Measurements from ENCODE around the gene ZNF503. TPM values are rescaled to one million over a fixed set of nuclear protein-coding genes. Genes with fewer than 3 reads are reported as not detected.
A peak's percentile ranks its signal among the peaks of the same experiment; 100 is the strongest.

The ZNF503 gene
- total and polyA plus RNA-seq, 2 donors from 2014 or later: 34.7 to 45.8 TPM

- Histone ChIP-seq H3K27me3 (ENCODE audit: control insufficient read depth, insufficient read depth, low read length) (no peaks in the 10 kb centered on the region), H3K4me3 (ENCODE audit: low read length in 3 of 3) (peak overlapping the region; percentile 50 to 88 (median 59)), H3K9ac (ENCODE audit: low read length in 3 of 3) (peak overlapping the region in 2 of 3 donors; percentile 41 to 82), H3K27ac (ENCODE audit: low read depth in 2 of 2, low read length in 2 of 2) (peak overlapping the region; percentile 78 to 93), H3K36me3 (ENCODE audit: control insufficient read depth in 2 of 3, insufficient read depth in 3 of 3, low read length in 3 of 3) (no peaks in the 10 kb centered on the region), H3K9me3 (ENCODE audit: control insufficient read depth in 2 of 3, insufficient read depth in 1 of 3, low read length in 3 of 3) (no peaks in the 10 kb centered on the region), H3K4me1 (ENCODE audit: control insufficient read depth in 2 of 3, insufficient read depth in 2 of 3, low read depth in 1 of 3, low read length in 3 of 3) (peaks cover 2 to 13% (median 6%) of the 10 kb centered on the region in 3 donors)
- intact Hi-C loops (cut with DNase I): loop anchor here (10.0 kb wide), 1 partner anchor 507 kb away; no protein-coding TSS in a partner anchor
- TF ChIP-seq CTCF (IDR thresholded peaks at IDR 0.05; ENCODE audit: borderline replicate concordance, extremely low read depth, insufficient read depth): no peak
- FAIRE-seq: no peak
- DNase-seq: peak; percentile 86 to 93 (median 90)
Observed at GRCh38 chr10:75407713-75408508, 6.3 kb upstream of the ZNF503 start.

GRCh38 chr10:75407224-75407712 is 5.7 kb upstream of the ZNF503 start:
- H3K27ac ChIP-seq (ENCODE audit: low read depth in 2 of 2, low read length in 2 of 2): peak overlapping the region; percentile 78 to 93
- DNase-seq (peak in 3 of 5 donors; percentile 52 to 74 (median 73)), FAIRE-seq (no peak)
- H3K27me3 ChIP-seq (ENCODE audit: control insufficient read depth, insufficient read depth, low read length): no peaks in the 10 kb centered on the region
- intact Hi-C loops (cut with DNase I): loop anchor here (10.0 kb wide), 1 partner anchor 508 kb away; no protein-coding TSS in a partner anchor
- H3K36me3 ChIP-seq (ENCODE audit: control insufficient read depth in 2 of 3, insufficient read depth in 3 of 3, low read length in 3 of 3): no peaks in the 10 kb centered on the region
- no peaks in the 10 kb centered on the region for H3K9me3 ChIP-seq (ENCODE audit: control insufficient read depth in 2 of 3, insufficient read depth in 1 of 3, low read length in 3 of 3)
- peak overlapping the region in 2 of 3 donors; percentile 55 to 88 for H3K4me3 ChIP-seq (ENCODE audit: low read length in 3 of 3)
- TF ChIP-seq CTCF (IDR thresholded peaks at IDR 0.05; ENCODE audit: borderline replicate concordance, extremely low read depth, insufficient read depth): no peak
- peaks cover 2 to 13% (median 6%) of the 10 kb centered on the region in 3 donors for H3K4me1 ChIP-seq (ENCODE audit: control insufficient read depth in 2 of 3, insufficient read depth in 2 of 3, low read depth in 1 of 3, low read length in 3 of 3)
- H3K9ac ChIP-seq (ENCODE audit: low read length in 3 of 3): peak overlapping the region; percentile 6 to 82 (median 10)

GRCh38 chr10:75406462-75407223 is 5.1 kb upstream of the ZNF503 start:
- peak overlapping the region; percentile 10 to 82 (median 32) for H3K9ac ChIP-seq (ENCODE audit: low read length in 3 of 3)
- H3K4me1 ChIP-seq (ENCODE audit: control insufficient read depth in 2 of 3, insufficient read depth in 2 of 3, low read depth in 1 of 3, low read length in 3 of 3): peaks cover 2 to 13% (median 6%) of the 10 kb centered on the region in 3 donors
- TF ChIP-seq CTCF (IDR thresholded peaks at IDR 0.05; ENCODE audit: borderline replicate concordance, extremely low read depth, insufficient read depth): no peak
- H3K4me3 ChIP-seq (ENCODE audit: low read length in 3 of 3): peak overlapping the region in 2 of 3 donors; percentile 34 to 88
- H3K27me3 ChIP-seq (ENCODE audit: control insufficient read depth, insufficient read depth, low read length): no peaks in the 10 kb centered on the region
- no peaks in the 10 kb centered on the region for H3K9me3 ChIP-seq (ENCODE audit: control insufficient read depth in 2 of 3, insufficient read depth in 1 of 3, low read length in 3 of 3)
- DNase-seq (peak in 2 of 5 donors; percentile 29 to 57), FAIRE-seq (no peak)
- H3K36me3 ChIP-seq (ENCODE audit: control insufficient read depth in 2 of 3, insufficient read depth in 3 of 3, low read length in 3 of 3): no peaks in the 10 kb centered on the region
- H3K27ac ChIP-seq (ENCODE audit: low read depth in 2 of 2, low read length in 2 of 2): peak overlapping the region; percentile 93 to 97
- intact Hi-C loops (cut with DNase I): loop anchor here (10.0 kb wide), 1 partner anchor 508 kb away; no protein-coding TSS in a partner anchor
